NCI-H2227 (cell line): ENCODE data around the gene PPP1R9A.
"Not testable (repeated sequence)": the region's sequence is repeated elsewhere in the genome, so short reads cannot be mapped to it uniquely, and the experiment has no call there.

Source experiments
- DNase-seq: peaks from one replicate; lab custom pipeline; 2025; ENCODE audit not compliant: unreplicated experiment; lab: John Stamatoyannopoulos, UW

The PPP1R9A gene

GRCh38 chr7:94972296-94972695 lies 64.9 kb downstream of the PPP1R9A start:
- DNase-seq: peak; percentile 65

DNA sequence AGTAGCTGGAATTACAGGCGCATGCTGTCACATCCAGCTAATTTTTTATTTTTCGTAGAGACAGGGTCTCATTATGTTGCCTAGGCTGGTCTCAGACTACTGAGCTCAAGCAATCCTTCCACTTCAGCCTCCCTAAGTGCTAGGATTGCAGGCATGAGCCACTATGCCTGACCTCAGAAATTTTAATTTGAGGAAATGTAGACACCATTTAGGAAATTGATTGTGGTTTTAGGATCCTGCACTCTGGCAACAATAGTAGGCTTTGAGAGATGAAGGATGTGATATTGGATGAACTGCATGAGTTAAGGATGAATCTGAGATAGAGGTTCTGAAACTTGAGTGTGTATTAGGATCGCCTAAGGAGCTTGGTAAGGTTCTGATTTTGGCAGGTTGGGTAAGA lies 66.5 kb downstream of the PPP1R9A start:
- DNase-seq: peak; percentile 64

- DNase-seq: no peak
These were observed 67.0 kb downstream of the PPP1R9A start for GRCh38 chr7:94974423-94974822.

DNA sequence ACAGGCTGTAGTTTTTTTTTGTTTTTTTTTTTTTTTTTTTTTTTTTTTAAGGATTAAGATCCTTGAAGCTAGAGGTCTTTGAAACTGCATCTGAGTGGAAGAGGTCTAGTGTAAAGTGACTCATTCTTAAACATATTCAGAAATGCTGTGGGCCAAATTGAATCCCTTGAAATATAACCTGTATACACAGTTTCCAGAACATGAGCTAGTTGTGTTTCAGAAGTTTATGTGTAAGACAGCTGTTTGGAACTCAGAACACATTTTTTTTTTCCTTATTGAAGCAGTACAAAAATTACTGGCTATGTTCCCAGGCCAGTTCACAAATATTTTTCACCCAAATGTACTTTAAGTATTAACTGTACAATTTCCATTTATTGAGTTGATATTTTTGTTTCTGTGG lies 67.9 kb downstream of the PPP1R9A start:
- no peak for DNase-seq

DNA sequence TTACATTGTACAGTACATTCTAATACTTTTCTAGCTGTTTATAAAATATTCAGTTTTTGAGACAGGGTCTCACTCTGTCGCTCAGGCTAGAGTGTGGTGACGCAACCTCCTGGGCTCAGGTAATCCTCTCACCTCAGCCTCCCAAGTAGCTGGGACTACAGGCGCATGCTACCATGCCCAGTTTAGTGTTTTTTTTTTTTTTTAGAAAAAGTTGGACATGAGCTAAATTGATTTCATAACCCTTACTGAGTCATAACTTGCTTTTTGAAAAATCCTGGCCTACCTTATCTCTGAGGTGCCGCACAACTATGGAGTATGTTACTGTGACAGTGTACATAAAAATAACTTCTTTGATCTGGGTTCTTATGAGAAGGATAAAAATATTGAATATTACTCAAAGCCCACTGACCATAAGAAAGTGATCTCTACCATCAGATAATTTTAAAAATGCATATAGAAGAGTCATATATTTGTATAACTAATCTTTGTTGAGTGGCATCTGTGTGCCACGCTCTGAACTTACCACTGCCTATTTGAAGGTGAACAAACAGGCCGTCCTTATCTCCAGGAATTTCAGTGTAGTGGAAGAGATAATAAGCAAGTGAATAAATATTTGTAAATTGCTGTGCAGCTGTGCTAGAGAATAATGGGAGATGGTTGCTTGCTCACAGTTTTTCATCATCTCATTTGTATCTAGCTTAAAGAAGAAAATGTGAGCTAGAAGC lies 73.2 kb downstream of the PPP1R9A start:
- no peak for DNase-seq

DNA sequence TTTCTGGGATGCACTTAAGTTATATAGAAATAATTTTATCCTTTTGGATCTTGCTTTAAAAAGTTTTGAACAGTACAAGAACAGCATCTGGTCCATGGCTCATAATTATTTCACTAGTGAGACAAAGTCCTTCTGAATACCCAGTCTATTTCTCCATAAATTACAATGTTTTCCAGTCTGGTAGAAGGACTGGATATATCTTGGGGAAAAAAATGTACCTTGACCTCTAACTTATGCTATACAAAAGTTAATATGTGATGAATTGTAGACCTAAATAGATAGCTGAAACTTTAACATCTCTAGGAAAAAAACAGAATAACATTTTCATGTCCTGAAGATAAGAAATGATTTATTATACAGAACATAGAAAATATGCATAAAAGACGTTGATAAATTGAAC lies 88.5 kb downstream of the PPP1R9A start:
- no peak for DNase-seq

- no peak for DNase-seq
These were observed 89.0 kb downstream of the PPP1R9A start for GRCh38 chr7:94996369-94996768.

GRCh38 chr7:94997547-94997946 lies 90.2 kb downstream of the PPP1R9A start:
- no peak for DNase-seq

- no peak for DNase-seq
These were observed 91.1 kb downstream of the PPP1R9A start for GRCh38 chr7:94998266-94999068.

DNA sequence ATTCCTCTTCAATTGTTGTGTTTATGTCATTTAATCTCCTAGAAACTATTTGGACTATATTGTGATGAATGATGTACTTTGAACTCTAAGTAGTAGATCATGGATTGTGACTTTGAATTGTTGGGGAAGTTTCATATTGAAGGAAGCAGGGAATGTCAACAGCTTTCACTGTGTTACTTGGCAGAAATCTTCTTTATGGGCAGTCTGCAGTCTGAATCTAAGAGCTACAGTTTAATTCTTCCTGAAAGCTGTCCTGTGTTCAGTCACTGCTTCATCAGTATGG lies 91.6 kb downstream of the PPP1R9A start:
- DNase-seq: no peak

- DNase-seq: not testable (repeated sequence)
These were observed 92.2 kb downstream of the PPP1R9A start for GRCh38 chr7:94999601-95000000.

DNA sequence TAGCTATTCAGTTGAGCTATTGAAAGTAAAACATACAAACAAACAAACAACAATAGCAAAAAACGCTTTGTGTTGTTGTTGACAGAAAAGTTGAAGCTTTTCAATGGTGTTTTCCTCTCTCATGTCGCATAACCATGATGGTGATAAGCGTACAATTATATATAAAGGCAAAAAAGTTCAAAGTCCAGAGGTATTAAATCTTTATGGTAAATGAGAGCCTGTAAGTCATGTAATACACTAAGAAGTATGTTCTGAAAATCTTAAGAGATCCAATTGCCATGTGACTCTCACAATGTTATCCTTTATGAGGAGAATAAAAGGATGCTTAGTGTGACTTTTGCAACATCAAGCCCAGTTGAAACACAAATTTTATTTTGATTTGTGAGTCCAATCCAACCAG lies 93.9 kb downstream of the PPP1R9A start:
- no peak for DNase-seq

DNA sequence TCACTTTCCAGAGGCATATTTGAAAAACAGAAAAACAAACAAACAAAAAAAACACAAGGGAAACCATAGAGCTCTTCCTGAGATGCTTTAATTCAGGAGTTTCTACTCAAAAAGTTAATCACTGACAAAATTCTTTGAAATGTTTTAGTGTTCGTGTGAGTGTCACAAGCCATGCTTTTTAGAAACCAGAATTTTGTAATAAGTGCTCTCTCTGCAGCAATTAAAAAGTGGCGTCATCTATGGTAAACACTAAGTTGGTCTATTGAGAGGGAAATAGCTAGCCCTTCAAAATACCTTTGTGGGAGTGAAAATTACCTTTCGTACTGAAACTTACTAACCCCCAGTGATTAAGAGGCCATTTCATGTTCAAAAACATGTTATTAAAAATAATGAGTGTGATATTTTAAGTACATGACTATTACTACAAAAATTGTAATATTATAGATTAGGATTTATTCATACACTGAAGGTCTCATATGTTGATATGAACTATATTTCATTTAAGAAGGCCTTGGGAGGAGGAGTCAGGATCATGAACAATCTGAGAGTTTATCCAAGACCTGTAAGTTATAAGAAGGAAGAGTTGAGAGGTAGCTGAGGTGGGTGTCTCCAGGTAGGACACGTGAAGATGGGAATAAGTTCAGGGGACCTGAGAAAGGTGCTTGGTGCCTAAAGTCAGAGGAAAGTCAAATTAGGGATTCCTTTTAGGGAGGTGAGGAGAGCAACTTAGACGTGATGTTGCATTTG lies 94.6 kb downstream of the PPP1R9A start:
- DNase-seq: no peak

- no peak for DNase-seq
These were observed 95.4 kb downstream of the PPP1R9A start for GRCh38 chr7:95002775-95003174.

DNA sequence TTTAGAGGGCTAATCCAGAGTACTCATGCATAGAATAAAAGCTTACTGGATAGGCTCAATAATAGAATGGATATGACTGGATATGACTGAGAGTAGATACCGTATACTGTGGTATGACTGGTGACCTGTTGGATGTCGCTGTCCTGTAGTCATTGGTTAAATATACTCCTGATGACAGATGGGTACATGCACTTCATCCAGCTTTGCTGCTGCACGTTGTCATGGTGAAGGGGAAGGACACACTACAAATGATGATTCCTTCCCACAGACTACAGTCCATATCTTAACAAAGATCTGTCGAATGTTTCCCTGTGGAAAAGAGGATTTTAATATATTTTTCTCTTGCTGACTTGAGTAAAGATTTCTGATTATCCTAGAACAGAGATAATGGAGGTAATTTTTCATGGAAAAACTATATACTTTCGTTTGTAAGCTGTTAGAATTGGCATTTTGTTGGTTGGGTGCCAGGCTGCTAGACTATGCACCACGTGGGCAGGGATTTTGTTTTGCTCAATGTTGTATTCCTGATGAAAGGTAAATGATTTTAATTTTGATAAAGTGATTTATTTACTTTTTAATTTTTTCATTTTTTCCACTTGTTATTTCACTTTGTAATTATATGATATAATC lies 97.3 kb downstream of the PPP1R9A start:
- DNase-seq: peak; percentile 71

GRCh38 chr7:95006010-95006409 lies 98.6 kb downstream of the PPP1R9A start:
- DNase-seq: no peak

DNA sequence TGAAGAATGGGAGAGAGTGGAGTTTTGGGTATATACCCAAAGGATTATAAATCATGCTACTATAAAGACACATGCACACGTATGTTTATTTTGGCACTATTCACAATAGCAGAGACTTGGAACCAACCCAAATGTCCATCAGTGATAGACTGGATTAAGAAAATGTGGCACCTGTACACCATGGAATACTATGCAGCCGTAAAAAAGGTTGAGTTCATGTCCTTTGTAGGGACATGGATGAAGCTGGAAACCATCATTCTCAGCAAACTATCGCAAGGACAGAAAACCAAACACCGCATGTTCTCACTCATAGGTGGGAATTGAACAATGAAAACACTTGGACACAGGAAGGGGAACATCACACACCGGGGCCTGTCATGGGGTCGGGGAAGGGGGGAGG lies 101.4 kb downstream of the PPP1R9A start:
- not testable (repeated sequence) for DNase-seq

- DNase-seq: no peak
These were observed 103.9 kb downstream of the PPP1R9A start for GRCh38 chr7:95011146-95011928.

GRCh38 chr7:95011995-95012394 lies 104.6 kb downstream of the PPP1R9A start:
- no peak for DNase-seq

- DNase-seq: no peak
These were observed 110.6 kb downstream of the PPP1R9A start for GRCh38 chr7:95018021-95018420.

GRCh38 chr7:95026018-95026417 lies 118.6 kb downstream of the PPP1R9A start:
- DNase-seq: no peak
